Hepatic stellate cell (primary cell): ENCODE measurements around the gene TRMT6.

ENCODE experiments used
- DNase-seq: peaks from one replicate; pipeline ENCODE4 v3.0.0; 2011; ENCODE audit warnings: low spot score

TRMT6 gene

DNA sequence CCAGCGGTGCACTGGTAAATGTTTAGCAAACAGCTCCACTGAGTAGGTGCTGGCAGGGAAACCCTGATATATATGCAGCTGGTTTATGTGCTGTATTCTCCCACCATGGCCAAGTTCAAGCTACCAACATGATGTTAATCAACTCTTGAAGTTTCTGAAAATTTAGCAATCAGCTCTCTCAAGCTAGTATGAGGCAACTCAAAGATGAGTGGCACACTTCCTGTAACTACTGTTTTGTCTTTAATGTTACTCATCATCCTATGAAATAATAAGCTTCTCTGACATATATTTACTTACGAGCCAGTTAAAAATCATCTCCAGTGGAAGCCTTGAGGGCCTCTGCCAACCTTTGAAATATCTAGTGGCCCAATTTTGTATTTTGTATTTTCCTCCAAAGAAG lies 54.7 kb downstream of the TRMT6 start:
- no peak for DNase-seq

DNA sequence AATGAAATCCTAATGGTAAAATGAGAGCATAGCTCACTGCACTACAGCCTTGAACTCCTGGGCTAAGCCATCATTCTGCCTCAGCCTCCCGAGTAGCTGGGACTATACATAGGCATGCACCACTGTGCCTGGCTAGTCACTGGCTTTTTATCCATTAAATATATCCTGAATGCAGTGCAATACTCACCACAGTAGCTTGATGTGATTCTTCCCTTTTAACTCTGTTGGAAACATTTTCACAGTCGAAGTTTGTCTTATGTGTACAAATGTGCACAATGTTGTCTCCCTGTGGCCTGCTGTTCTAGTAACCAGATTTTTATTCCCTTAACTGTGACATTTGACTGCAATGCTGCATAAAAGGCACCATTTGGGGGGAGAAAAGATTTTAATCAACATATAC lies 56.7 kb downstream of the TRMT6 start:
- no peak for DNase-seq

DNA sequence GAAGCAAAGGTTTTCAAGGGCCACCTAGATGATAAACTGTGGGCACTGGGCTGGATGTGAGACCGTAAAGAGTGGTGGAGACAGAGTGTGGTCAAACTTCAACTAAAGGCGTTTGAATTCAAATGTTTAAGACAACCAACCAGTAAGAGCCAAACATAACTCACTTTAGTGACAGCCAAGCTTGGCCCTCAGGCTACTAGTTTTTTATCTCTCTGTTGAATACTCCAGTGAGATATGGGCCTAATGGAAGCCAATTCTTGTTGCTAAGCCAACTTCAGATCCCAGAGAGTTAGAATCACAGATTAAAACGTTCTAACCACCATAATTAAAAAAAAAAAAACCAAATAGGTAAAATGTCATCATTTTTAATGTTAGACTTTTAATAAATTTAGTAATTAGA lies 57.3 kb downstream of the TRMT6 start:
- no peak for DNase-seq

GRCh38 chr20:5890773-5891441 lies 59.4 kb downstream of the TRMT6 start:
- DNase-seq = no peak

GRCh38 chr20:5888041-5888440 lies 62.3 kb downstream of the TRMT6 start:
- DNase-seq = no peak

DNA sequence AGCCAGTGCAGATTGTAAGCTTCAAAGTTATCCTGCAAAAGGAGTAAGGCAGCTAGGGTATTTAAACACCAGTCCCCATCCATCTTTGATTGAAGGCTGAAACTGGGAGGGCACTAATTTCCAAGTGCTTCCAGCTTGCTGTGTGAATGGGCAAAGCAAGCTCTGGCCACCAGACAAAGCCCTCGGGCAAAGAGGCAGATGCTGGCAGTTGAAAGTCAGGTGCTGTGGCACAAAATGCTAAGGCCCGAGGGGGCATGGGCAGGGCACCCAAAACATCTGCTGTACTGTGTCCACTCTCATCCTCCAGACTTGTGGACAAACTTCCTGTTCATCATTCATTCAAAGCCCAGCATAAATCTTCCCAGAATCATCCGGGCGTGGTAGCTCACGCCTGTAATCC lies 62.9 kb downstream of the TRMT6 start:
- DNase-seq = no peak
